Measurements from ENCODE around the gene HSPBP1. TPM values are rescaled to one million over a fixed set of nuclear protein-coding genes. Genes with fewer than 3 reads are reported as not detected.
A peak's percentile ranks its signal among the peaks of the same experiment; 100 is the strongest.

HSPBP1 gene
- polyA plus RNA-seq, 3 donors = 12.3 to 17.0 (median 15.3) TPM

- H3K27ac ChIP-seq (ENCODE audit: low read depth in 1 of 2, low read length in 2 of 2) = peak overlapping the region; percentile 92
- no peak overlapping the region for H2AFZ ChIP-seq (ENCODE audit: insufficient read depth, low read depth, low read length, poor library complexity, severe bottlenecking)
- no peaks in the 10 kb centered on the region for H3K9me3 ChIP-seq (replicated peaks in 1 of 2; ENCODE audit: control insufficient read depth in 1 of 2, insufficient read depth in 1 of 2, low read length in 2 of 2)
- TF ChIP-seq, protein P1, sequence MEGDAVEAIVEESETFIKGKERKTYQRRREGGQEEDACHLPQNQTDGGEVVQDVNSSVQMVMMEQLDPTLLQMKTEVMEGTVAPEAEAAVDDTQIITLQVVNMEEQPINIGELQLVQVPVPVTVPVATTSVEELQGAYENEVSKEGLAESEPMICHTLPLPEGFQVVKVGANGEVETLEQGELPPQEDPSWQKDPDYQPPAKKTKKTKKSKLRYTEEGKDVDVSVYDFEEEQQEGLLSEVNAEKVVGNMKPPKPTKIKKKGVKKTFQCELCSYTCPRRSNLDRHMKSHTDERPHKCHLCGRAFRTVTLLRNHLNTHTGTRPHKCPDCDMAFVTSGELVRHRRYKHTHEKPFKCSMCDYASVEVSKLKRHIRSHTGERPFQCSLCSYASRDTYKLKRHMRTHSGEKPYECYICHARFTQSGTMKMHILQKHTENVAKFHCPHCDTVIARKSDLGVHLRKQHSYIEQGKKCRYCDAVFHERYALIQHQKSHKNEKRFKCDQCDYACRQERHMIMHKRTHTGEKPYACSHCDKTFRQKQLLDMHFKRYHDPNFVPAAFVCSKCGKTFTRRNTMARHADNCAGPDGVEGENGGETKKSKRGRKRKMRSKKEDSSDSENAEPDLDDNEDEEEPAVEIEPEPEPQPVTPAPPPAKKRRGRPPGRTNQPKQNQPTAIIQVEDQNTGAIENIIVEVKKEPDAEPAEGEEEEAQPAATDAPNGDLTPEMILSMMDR (IDR thresholded peaks at IDR 0.05) = no peak
- H3K4me3 ChIP-seq (replicated peaks in 1 of 3; ENCODE audit: low read depth in 2 of 3, low read length in 3 of 3) = peak overlapping the region; percentile 61 to 94 (median 66)
- peak overlapping the region; percentile 89 for H3K4me2 ChIP-seq (replicated peaks; ENCODE audit: extremely low read depth, low read length, poor library complexity, severe bottlenecking)
- no peak for DNase-seq
- peaks cover 0 to 2% (median 0%) of the 10 kb centered on the region in 7 donors for H3K9me3 Mint-ChIP-seq
- peaks cover 0 to under 1% of the 10 kb centered on the region in 2 donors for H3K36me3 ChIP-seq (replicated peaks in 1 of 2; ENCODE audit: control insufficient read depth in 1 of 2, insufficient read depth in 2 of 2, low read length in 2 of 2)
- peak overlapping the region; percentile 93 for H3K9ac ChIP-seq (ENCODE audit: insufficient read depth, low read length, poor library complexity, severe bottlenecking)
- peak overlapping the region; percentile 98 to 100 for H3K4me3 Mint-ChIP-seq
- peak overlapping the region; percentile 94 to 99 (median 98) for H3K27ac Mint-ChIP-seq
- 13% methylated on average over 7 of the region's 22 CpGs for WGBS (ENCODE audit: insufficient coverage)
- peaks cover 63% of the 10 kb centered on the region for H4K20me1 ChIP-seq (ENCODE audit: insufficient read depth, low read length)
- peaks cover 66 to 71% of the 10 kb centered on the region in 2 donors for H3K4me1 ChIP-seq (ENCODE audit: control insufficient read depth in 1 of 2, insufficient read depth in 2 of 2, low read length in 2 of 2)
- intact Hi-C loops (cut with micrococcal nuclease) = loop anchor here (5.0 to 10.0 kb wide), 2 partner anchors 40 to 142 kb away; partner anchors contain the start of gene PPP1R12C (in 1 of the 2)
- H3K27me3 ChIP-seq (ENCODE audit: control insufficient read depth in 2 of 2, insufficient read depth in 2 of 2, low read length in 2 of 2) = no peaks in the 10 kb centered on the region
- peaks cover 68% of the 10 kb centered on the region for H3K4me1 Mint-ChIP-seq
- no peaks in the 10 kb centered on the region for H3K27me3 Mint-ChIP-seq (ENCODE audit: low read depth in 3 of 3)
- H3K36me3 Mint-ChIP-seq = peaks cover 4 to 10% of the 10 kb centered on the region in 2 donors
- H3K79me2 ChIP-seq (ENCODE audit: insufficient read depth, low read length) = peaks cover 71% of the 10 kb centered on the region
Observed at GRCh38 chr19:55256562-55257460, 23.1 kb downstream of the HSPBP1 start.

- Mint-ChIP-seq H3K27ac (peak overlapping the region; percentile 94 to 99 (median 98)), H3K4me1 (peaks cover 78% of the 10 kb centered on the region), H3K36me3 (peaks cover 11 to 15% of the 10 kb centered on the region in 2 donors), H3K9me3 (peaks cover 0 to 2% (median 0%) of the 10 kb centered on the region in 7 donors), H3K4me3 (peak overlapping the region; percentile 98 to 100), H3K27me3 (ENCODE audit: low read depth in 3 of 3) (no peaks in the 10 kb centered on the region)
- Histone ChIP-seq H3K4me3 (replicated peaks in 1 of 3; ENCODE audit: low read depth in 2 of 3, low read length in 3 of 3) (peak overlapping the region; percentile 0 to 94 (median 67)), H3K9me3 (replicated peaks in 1 of 2; ENCODE audit: control insufficient read depth in 1 of 2, insufficient read depth in 1 of 2, low read length in 2 of 2) (no peaks in the 10 kb centered on the region), H3K4me2 (replicated peaks; ENCODE audit: extremely low read depth, low read length, poor library complexity, severe bottlenecking) (peak overlapping the region; percentile 89), H3K27ac (ENCODE audit: low read depth in 1 of 2, low read length in 2 of 2) (peak overlapping the region; percentile 92), H3K4me1 (ENCODE audit: control insufficient read depth in 1 of 2, insufficient read depth in 2 of 2, low read length in 2 of 2) (peaks cover 72 to 80% of the 10 kb centered on the region in 2 donors), H4K20me1 (ENCODE audit: insufficient read depth, low read length) (peaks cover 73% of the 10 kb centered on the region), H3K36me3 (replicated peaks in 1 of 2; ENCODE audit: control insufficient read depth in 1 of 2, insufficient read depth in 2 of 2, low read length in 2 of 2) (no peaks in the 10 kb centered on the region), H3K79me2 (ENCODE audit: insufficient read depth, low read length) (peaks cover 81% of the 10 kb centered on the region), H2AFZ (ENCODE audit: insufficient read depth, low read depth, low read length, poor library complexity, severe bottlenecking) (no peak overlapping the region), H3K27me3 (ENCODE audit: control insufficient read depth in 2 of 2, insufficient read depth in 2 of 2, low read length in 2 of 2) (no peaks in the 10 kb centered on the region), H3K9ac (ENCODE audit: insufficient read depth, low read length, poor library complexity, severe bottlenecking) (peak overlapping the region; percentile 78)
- intact Hi-C loops (cut with micrococcal nuclease) = loop anchor here (5.0 to 10.0 kb wide), 2 partner anchors 39 to 141 kb away; partner anchors contain the start of gene PPP1R12C (in 1 of the 2)
- DNase-seq = peak in 2 of 3 donors; percentile 58 to 79
- WGBS (ENCODE audit: insufficient coverage) = 16% methylated on average over 15 of the region's 17 CpGs
- TF ChIP-seq, protein P1 (IDR thresholded peaks at IDR 0.05) = no peak
Observed at GRCh38 chr19:55255618-55256423, 24.1 kb downstream of the HSPBP1 start.
